Effector memory CD4-positive, alpha-beta T cell (primary cell): ENCODE data around the gene MYDGF.
"Not testable (repeated sequence)": the region's sequence is repeated elsewhere in the genome, so short reads cannot be mapped to it uniquely, and the experiment has no call there.

Experiments
- DNase-seq, 3 donors: peaks; one replicate each; pipeline ENCODE4 v3.0.0-alpha.2; 2020
- H3K27ac ChIP-seq: 2 replicates; pipeline ENCODE4 v1.7.0; 2013; ENCODE audit warnings: mild to moderate bottlenecking, low read length, moderate library complexity; ENCODE audit not compliant: insufficient read depth, poor library complexity, severe bottlenecking
- H3K27me3 ChIP-seq: replicated peaks from 2 replicates; pipeline ENCODE4 v1.7.0; 2013; ENCODE audit warnings: mild to moderate bottlenecking, low read length; ENCODE audit not compliant: insufficient read depth, control insufficient read depth, poor library complexity, severe bottlenecking
- H3K36me3 ChIP-seq: 2 replicates; pipeline ENCODE4 v1.7.0; 2013; ENCODE audit warnings: mild to moderate bottlenecking, low read length, moderate library complexity; ENCODE audit not compliant: control insufficient read depth, insufficient read depth
- H3K4me1 ChIP-seq: 2 replicates; pipeline ENCODE4 v1.7.0; 2013; ENCODE audit warnings: low read length, mild to moderate bottlenecking; ENCODE audit not compliant: control insufficient read depth, insufficient read depth, poor library complexity, severe bottlenecking
- H3K4me3 ChIP-seq: 2 replicates; pipeline ENCODE4 v1.7.0; 2013; ENCODE audit warnings: low read length, low read depth, mild to moderate bottlenecking; ENCODE audit not compliant: insufficient read depth, poor library complexity, severe bottlenecking
- H3K9me3 ChIP-seq: 2 replicates; pipeline ENCODE4 v1.7.0; 2013; ENCODE audit warnings: mild to moderate bottlenecking, low read length, moderate library complexity; ENCODE audit not compliant: control insufficient read depth

Gene MYDGF

DNA sequence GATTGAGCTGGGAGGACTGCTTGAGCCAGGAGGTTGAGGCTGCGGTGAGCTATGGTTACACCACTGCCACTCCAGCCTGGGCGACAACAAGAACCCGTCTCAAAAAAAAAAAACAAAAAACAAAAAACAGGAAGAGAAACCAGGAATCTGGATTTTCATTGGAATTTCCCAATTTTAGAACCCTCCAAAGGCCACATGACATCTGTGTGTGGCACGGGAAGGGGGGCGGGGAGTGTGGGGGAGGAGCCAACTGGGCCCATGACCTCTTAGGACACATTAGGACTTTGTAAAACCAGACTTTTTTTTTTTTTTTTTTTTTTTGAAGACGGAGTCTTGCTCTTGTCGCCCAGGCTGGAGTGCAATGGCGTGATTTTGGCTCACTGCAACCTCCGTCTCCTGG lies 21.2 kb upstream of the MYDGF start:
- H3K9me3 ChIP-seq, result no peaks in the 10 kb centered on the region
- H3K4me1 ChIP-seq, result no peaks in the 10 kb centered on the region
- H3K36me3 ChIP-seq, result peaks cover 80% of the 10 kb centered on the region
- no peaks in the 10 kb centered on the region for H3K27me3 ChIP-seq
- H3K27ac ChIP-seq, result no peak overlapping the region
- no peak for DNase-seq
- H3K4me3 ChIP-seq, result no peak overlapping the region

DNA sequence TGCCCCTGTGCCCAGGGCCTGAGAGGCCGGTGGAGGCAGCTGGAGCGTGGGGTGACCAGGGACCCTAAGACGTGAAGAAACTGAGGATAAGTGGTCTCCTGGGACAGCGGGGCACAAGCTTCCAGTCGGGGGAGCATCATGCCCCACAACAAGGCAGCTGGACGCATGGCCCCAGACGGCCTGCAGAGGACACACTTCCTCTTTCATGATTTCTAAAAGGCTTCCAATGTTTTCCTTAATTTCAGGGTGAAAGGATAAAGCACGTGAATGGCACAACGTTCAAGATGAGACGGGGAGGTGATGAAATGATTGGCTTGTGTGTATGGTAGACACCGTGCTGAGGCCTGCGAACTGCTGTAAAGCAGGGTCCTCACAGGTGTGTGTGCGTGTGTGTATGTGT lies 20.2 kb upstream of the MYDGF start:
- H3K27me3 ChIP-seq, result no peaks in the 10 kb centered on the region
- peaks cover 77% of the 10 kb centered on the region for H3K36me3 ChIP-seq
- H3K9me3 ChIP-seq, result no peaks in the 10 kb centered on the region
- no peak overlapping the region for H3K27ac ChIP-seq
- H3K4me3 ChIP-seq, result no peak overlapping the region
- no peaks in the 10 kb centered on the region for H3K4me1 ChIP-seq
- DNase-seq, result no peak

DNA sequence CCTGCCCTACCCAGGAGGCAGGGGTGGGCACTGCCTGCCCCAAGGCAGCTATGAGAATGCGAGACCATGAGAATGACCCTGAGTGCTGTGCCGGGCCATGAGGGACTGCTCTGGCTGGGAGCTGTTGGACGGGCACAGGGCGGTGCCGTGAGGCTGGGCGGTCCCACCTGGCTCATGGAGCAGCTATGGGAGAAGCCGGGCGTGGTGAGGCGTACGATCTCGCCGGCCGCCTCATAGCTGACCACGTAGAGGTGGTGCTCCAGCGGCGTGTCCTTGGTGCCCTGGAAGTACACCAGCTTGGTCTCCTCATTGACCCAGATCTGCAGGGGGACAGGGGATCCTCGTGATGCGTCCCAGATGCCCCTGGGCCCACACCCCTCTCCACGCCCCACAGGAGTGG lies 19.3 kb upstream of the MYDGF start:
- no peak overlapping the region for H3K4me3 ChIP-seq
- H3K36me3 ChIP-seq, result peaks cover 69% of the 10 kb centered on the region
- no peaks in the 10 kb centered on the region for H3K4me1 ChIP-seq
- no peaks in the 10 kb centered on the region for H3K9me3 ChIP-seq
- H3K27ac ChIP-seq, result no peak overlapping the region
- no peak for DNase-seq
- H3K27me3 ChIP-seq, result no peaks in the 10 kb centered on the region

DNA sequence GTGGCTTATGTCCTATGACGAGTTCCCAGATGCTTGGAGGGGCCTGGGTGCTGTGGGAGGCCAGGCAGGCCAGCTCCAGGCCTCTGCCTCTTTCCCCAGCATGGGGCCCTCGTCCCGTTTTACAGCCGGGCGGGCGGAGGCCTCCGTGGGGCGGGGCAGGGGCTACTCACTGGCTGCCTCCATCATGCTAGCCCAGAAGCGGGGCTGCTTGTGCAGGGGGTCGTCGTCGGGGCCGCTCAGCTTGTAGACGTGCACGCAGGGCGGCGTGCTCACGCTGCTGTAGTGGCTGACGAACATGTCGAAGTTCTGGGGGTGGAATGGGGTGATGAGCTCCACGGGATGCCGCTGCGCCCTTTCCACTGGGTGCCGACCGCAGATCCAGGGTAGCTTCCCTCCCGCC lies 18.4 kb upstream of the MYDGF start:
- no peaks in the 10 kb centered on the region for H3K9me3 ChIP-seq
- no peaks in the 10 kb centered on the region for H3K27me3 ChIP-seq
- peaks cover 66% of the 10 kb centered on the region for H3K36me3 ChIP-seq

DNA sequence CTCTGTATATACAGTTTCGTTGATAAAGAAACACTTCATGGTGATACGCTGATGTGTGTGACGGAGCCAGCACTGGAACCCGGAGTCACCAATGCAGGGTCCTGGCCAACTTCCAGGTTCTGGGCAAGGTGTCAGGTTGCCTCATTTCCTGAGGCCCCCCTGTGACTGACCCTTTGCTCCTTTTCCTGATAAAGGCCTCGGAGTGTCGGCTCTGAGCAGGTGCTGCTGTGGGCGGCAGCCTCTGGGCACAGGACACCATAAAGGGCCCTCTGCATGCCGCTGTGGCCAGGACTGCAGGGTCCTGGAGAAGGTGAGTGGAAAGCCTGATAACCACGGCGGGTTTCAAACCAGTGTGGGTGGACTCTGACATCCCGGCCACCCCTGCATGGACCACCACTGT lies 17.3 kb upstream of the MYDGF start:
- DNase-seq, result no peak
- Histone ChIP-seq H3K36me3 (peaks cover 62% of the 10 kb centered on the region), H3K4me3 (no peak overlapping the region)

More for the DNA sequence above, 18.4 kb upstream of the MYDGF start:
- Histone ChIP-seq H3K4me1 (no peaks in the 10 kb centered on the region), H3K4me3 (no peak overlapping the region), H3K27ac (no peak overlapping the region)
- DNase-seq, result no peak

DNA sequence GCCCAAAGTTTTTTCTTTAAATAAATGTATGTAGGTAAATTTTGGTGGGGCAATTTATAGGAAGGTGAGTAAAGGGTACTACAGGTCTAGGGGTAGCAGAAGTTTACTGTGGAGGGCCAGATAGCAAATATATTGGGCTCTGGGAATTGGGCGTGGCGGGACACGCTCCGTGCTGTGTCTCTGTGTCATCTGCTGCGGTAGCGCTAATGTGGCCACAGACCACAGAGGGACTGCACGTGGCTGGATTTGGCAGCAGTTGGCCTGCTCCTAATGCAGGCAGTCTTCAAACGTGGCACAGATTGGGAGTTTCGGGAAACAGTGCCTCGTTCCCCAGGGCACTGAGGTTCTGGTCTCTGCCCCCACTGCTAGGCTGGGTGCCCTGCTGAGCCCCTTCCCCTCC lies 16.6 kb upstream of the MYDGF start:
- H3K4me3 ChIP-seq, result no peak overlapping the region
- H3K27ac ChIP-seq, result no peak overlapping the region
- no peak for DNase-seq
- no peaks in the 10 kb centered on the region for H3K4me1 ChIP-seq
- no peaks in the 10 kb centered on the region for H3K27me3 ChIP-seq
- peaks cover 64% of the 10 kb centered on the region for H3K36me3 ChIP-seq
- no peaks in the 10 kb centered on the region for H3K9me3 ChIP-seq

More for the DNA sequence above, 17.3 kb upstream of the MYDGF start:
- Histone ChIP-seq H3K27me3 (no peaks in the 10 kb centered on the region), H3K9me3 (no peaks in the 10 kb centered on the region), H3K4me1 (no peaks in the 10 kb centered on the region), H3K27ac (no peak overlapping the region)

DNA sequence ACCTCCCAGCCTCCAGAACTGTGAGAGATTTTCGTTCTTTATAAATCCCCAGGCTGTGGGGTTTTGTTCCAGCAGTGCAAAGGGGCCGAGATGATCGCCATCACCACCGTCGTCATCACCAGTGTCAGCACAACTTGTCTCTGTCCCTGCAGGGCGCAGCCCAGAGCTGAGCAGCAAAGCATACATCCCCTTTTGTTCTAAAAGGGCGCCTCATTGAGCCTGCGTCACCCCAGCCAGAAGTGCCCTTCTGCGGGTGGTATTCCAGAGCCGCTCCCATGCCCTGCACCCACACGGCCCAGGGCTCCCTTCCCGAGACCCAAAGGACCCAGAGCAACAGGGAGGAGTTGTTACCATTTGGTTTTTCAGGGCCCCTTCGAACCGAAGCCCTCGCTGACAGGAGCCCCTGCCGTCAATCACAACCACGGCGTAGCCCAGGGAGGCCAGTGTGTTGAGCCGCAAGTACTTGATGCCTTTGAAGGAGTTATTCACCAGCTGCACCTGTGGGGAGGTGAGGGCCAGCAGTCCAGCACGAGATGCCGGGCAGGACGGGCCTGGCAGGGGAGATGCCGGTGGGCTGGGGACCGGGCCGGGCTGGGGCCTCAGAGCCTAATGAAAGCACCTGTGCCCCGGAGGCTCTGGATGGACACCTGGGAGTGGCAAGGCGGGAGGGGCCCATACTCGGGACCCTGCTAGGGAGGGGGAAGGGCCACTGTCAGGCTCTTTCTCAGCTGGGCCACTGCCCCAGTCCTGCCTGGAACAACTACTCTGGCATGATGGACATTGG lies 14.4 kb upstream of the MYDGF start:
- Histone ChIP-seq H3K27me3 (no peaks in the 10 kb centered on the region), H3K4me3 (no peak overlapping the region), H3K9me3 (no peaks in the 10 kb centered on the region), H3K4me1 (no peaks in the 10 kb centered on the region), H3K27ac (no peak overlapping the region), H3K36me3 (peaks cover 45% of the 10 kb centered on the region)
- no peak for DNase-seq

DNA sequence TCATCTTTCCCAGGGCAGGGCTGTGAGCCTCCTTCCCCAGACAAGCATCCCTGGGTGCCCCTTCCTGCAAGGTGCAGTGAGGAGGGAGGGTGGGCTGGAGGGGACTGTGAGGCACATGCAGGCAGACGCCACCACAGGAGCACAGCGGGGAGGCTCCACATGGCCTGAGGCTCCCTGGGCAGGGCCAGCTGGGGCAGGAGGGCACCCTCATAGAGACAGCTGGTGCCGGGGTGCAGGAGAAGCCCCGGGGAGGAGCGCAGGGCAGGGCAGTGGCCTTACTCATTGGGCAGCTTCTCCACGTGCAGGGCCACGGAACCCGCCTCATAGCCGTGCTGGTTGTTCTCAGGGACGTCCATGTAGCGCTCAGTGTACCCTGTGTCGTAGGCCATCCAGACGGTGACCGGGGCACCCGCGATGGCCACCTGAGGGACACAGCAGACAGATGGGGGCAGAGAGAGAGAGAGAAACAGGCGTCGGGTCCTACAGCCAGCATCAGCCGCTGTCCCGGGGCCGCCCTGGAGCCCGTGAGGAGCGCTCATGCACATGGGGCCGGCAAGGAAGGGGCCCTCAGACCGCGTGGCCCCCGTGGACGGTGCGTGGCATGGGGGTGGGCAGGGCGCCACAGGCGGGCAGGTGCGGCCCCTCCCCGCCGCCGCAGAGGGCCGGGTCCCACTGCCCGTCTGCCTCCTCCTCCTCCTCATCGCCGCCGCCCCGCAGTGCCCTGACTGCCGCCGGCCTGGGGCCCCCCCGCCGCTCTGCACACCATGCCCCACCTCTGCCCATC lies 12.5 kb upstream of the MYDGF start:
- no peaks in the 10 kb centered on the region for H3K27me3 ChIP-seq
- H3K36me3 ChIP-seq, result peaks cover 31% of the 10 kb centered on the region
- no peak overlapping the region for H3K4me3 ChIP-seq
- no peak for DNase-seq
- no peaks in the 10 kb centered on the region for H3K9me3 ChIP-seq
- H3K4me1 ChIP-seq, result no peaks in the 10 kb centered on the region
- H3K27ac ChIP-seq, result no peak overlapping the region

DNA sequence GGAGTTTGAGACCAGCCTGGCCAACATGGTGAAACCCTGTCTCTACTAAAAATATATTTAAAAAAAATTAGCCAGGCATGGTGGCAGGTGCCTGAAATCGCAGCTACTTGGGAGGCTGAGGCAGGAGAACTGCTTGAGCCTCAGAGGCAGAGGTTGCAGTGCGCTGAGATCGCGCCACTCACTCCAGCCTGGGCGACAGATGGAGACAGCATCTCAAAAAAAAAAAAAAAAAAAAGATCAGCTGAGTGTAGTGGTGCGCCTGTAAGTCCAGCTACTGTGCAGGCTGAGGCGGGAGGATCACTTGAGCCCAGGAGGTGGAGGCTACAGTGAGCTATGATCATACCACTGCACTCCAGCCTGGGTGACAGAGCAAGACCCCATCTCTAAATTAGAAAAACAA lies 9.9 kb upstream of the MYDGF start:
- not testable (repeated sequence) for H3K4me3 ChIP-seq, H3K27me3 ChIP-seq, H3K27ac ChIP-seq, H3K4me1 ChIP-seq, H3K9me3 ChIP-seq, DNase-seq
- peaks cover 29% of the 10 kb centered on the region for H3K36me3 ChIP-seq
